OCI-LY1 (cell line): ENCODE measurements around the gene TMEM229A.

Source experiments
- H2AFZ ChIP-seq: fragments of 200-600 bp; sonication (generic), shearing (Covaris generic); 2 replicates; pipeline ENCODE4 v1.6.0; 2014; ENCODE audit warnings: antibody characterized with exemption, mild to moderate bottlenecking, low read length
- H3F3A ChIP-seq: fragments of 200-600 bp; sonication (generic), shearing (Covaris generic); 2 replicates; pipeline ENCODE4 v1.6.0; 2014; ENCODE audit warnings: mild to moderate bottlenecking, antibody characterized with exemption, low read length, moderate library complexity; ENCODE audit not compliant: insufficient read depth
- H3K27ac ChIP-seq: fragments of 200-600 bp; sonication (generic); 2 replicates; pipeline ENCODE4 v1.5.1; 2014; ENCODE audit warnings: low read length, mixed run types, mild to moderate bottlenecking, low read depth; ENCODE audit not compliant: poor library complexity, severe bottlenecking
- H3K27me3 ChIP-seq: fragments of 200-600 bp; sonication (generic); 2 replicates; pipeline ENCODE4 v1.6.0; 2014; ENCODE audit warnings: antibody characterized with exemption, mild to moderate bottlenecking, low read length, moderate library complexity; ENCODE audit not compliant: insufficient read depth
- H3K36me3 ChIP-seq: fragments of 200-600 bp; sonication (generic); 2 replicates; pipeline ENCODE4 v1.6.1; 2014; ENCODE audit warnings: mild to moderate bottlenecking, antibody characterized with exemption, low read length, moderate library complexity, mixed read lengths; ENCODE audit not compliant: insufficient read depth
- H3K4me1 ChIP-seq: fragments of 200-600 bp; sonication (generic); 2 replicates; pipeline ENCODE4 v1.5.1; 2014; ENCODE audit warnings: mild to moderate bottlenecking, low read length, moderate library complexity; ENCODE audit not compliant: insufficient read depth, severe bottlenecking
- H3K4me2 ChIP-seq: fragments of 200-600 bp; sonication (generic), shearing (Covaris generic); 2 replicates; pipeline ENCODE4 v1.6.1; 2014; ENCODE audit warnings: low read length
- H3K4me3 ChIP-seq: fragments of 200-600 bp; sonication (generic); 2 replicates; pipeline ENCODE4 v1.5.1; 2014; ENCODE audit warnings: low read length, low read depth, mild to moderate bottlenecking, mixed read lengths; ENCODE audit not compliant: poor library complexity, severe bottlenecking
- H3K79me2 ChIP-seq: fragments of 200-600 bp; shearing (Covaris generic); 2 replicates; pipeline ENCODE4 v1.6.1; 2016; ENCODE audit warnings: mixed run types, low read length, mixed read lengths; ENCODE audit not compliant: insufficient read depth
- H3K9ac ChIP-seq: fragments of 200-600 bp; sonication (generic), shearing (Covaris generic); 2 replicates; pipeline ENCODE4 v1.6.1; 2014; ENCODE audit warnings: mild to moderate bottlenecking, low read length, mixed read lengths
- H3K9me2 ChIP-seq: fragments of 200-600 bp; sonication (generic), shearing (Covaris generic); 2 replicates; pipeline ENCODE4 v1.6.1; 2014; ENCODE audit warnings: low read depth, mild to moderate bottlenecking, low read length, mixed read lengths
- H3K9me3 ChIP-seq: fragments of 200-600 bp; shearing (Covaris generic); 2 replicates; pipeline ENCODE4 v1.6.1; 2014; ENCODE audit warnings: low read length, mixed read lengths
- H4K20me1 ChIP-seq: fragments of 200-600 bp; sonication (generic), shearing (Covaris generic); 2 replicates; pipeline ENCODE4 v1.6.0; 2016; ENCODE audit warnings: mild to moderate bottlenecking, low read length; ENCODE audit not compliant: insufficient read depth
- EZH2 ChIP-seq: fragments of 200-600 bp; sonication (generic), shearing (Covaris generic); IDR thresholded peaks from 2 replicates; pipeline ENCODE4 v1.8.0; 2017; ENCODE audit warnings: borderline replicate concordance, mixed run types, mild to moderate bottlenecking, antibody characterized with exemption, low read length, moderate library complexity, mixed read lengths
- TF ChIP-seq, protein P1 (sequence below): fragments of 200-600 bp; sonication (generic), shearing (Covaris generic); IDR thresholded peaks from 2 replicates; pipeline ENCODE4 v1.5.1; 2017; ENCODE audit warnings: mild to moderate bottlenecking, antibody characterized with exemption, low read length, moderate library complexity, mixed read lengths

The TMEM229A gene

DNA sequence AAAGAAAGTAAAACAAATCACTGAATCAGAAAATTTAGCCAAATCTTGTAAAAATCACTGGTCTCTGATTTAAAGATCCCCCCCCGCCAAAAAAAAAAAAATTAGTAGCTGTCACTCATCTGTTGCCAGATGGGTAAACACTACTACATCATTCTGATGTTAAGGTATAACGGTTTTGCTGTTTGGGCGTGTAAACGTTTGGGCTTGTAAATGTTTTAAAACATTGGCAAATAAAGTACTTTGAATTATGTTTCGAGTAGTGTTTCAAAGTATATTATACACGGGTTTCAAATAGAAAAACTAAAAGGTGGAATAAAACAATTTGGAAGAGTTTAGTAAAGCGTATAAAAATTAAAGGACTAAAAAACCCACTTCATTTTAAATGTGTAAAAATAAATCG is 1.5 kb downstream of the TMEM229A start:
- Histone ChIP-seq H2AFZ (no peak overlapping the region), H3K36me3 (no peaks in the 10 kb centered on the region), H4K20me1 (no peaks in the 10 kb centered on the region), H3K4me3 (no peak overlapping the region), H3K9ac (no peak overlapping the region), H3K27me3 (no peaks in the 10 kb centered on the region), H3K4me1 (no peaks in the 10 kb centered on the region), H3K9me3 (no peaks in the 10 kb centered on the region), H3K79me2 (no peaks in the 10 kb centered on the region), H3K9me2 (0 out of 2 replicates have a peak, but pooled peaks cover 2% of the 10 kb centered on the region), H3F3A (no peaks in the 10 kb centered on the region), H3K27ac (no peak overlapping the region), H3K4me2 (no peak overlapping the region)
- TF ChIP-seq, protein P1, sequence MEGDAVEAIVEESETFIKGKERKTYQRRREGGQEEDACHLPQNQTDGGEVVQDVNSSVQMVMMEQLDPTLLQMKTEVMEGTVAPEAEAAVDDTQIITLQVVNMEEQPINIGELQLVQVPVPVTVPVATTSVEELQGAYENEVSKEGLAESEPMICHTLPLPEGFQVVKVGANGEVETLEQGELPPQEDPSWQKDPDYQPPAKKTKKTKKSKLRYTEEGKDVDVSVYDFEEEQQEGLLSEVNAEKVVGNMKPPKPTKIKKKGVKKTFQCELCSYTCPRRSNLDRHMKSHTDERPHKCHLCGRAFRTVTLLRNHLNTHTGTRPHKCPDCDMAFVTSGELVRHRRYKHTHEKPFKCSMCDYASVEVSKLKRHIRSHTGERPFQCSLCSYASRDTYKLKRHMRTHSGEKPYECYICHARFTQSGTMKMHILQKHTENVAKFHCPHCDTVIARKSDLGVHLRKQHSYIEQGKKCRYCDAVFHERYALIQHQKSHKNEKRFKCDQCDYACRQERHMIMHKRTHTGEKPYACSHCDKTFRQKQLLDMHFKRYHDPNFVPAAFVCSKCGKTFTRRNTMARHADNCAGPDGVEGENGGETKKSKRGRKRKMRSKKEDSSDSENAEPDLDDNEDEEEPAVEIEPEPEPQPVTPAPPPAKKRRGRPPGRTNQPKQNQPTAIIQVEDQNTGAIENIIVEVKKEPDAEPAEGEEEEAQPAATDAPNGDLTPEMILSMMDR: no peak
- TF ChIP-seq EZH2: no peak

DNA sequence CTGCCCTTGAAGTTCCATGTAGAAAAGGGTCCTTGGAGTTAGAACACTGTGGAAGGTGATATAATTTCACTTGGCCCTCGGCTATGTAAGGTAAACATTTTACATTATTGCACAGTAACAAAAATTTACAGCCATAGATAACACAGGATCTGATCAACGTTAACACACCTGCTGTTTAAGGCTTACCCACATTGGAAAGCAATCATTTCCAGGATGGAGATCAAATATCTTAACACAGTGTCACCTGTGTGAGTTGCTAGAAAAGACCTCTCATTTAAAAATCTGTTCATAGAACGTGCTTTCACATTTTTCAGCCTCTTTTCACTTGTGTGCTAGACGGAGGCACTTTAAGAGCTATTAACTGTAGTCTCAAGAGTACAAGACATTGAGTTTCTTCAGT is 1.9 kb downstream of the TMEM229A start:
- Histone ChIP-seq H3K4me2 (no peak overlapping the region), H3K9me3 (no peaks in the 10 kb centered on the region), H3K27me3 (no peaks in the 10 kb centered on the region), H3F3A (no peaks in the 10 kb centered on the region), H3K36me3 (no peaks in the 10 kb centered on the region), H3K4me3 (no peak overlapping the region), H3K27ac (no peak overlapping the region), H4K20me1 (no peaks in the 10 kb centered on the region), H3K9me2 (0 out of 2 replicates have a peak, but pooled peaks cover 2% of the 10 kb centered on the region), H3K4me1 (no peaks in the 10 kb centered on the region), H3K79me2 (no peaks in the 10 kb centered on the region), H2AFZ (no peak overlapping the region), H3K9ac (no peak overlapping the region)
- TF ChIP-seq, protein P1: no peak
- TF ChIP-seq EZH2: no peak

DNA sequence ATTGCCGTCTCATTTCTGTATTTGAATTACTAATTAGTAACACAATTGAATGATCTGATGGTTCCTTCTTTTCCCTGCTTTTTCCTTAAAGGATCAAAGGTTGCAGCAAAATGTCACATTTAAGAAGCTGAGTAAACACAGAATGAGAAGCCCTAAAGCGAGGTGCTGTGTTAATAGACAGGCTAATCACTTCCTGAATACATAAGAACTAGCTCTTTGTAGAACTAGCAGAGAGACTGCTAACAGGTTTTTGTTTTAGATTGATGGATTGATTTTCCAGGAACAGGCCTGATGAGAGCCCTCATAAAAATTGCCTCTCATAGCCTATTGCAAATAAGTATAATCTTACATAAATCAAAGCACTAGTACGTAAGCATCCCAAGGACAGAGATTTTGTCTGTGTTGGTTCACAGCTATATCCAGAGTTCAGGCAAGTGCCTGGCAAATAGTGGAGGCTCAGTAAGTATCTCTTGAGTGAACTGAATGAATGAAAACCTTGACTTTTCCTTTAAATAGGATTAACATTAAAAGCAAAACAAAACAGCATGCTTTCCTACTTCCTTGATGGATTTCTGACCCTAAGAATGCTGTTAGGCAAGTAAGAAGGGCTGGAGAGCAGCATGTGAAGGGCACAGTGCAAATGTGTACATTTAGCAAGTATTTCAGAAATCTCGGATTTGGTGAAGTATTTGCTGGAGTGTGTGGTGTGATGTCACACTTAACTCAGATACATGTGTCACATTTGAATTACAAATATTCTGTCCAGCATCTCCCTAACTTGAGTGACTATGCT is 3.3 kb downstream of the TMEM229A start:
- no peak for TF ChIP-seq EZH2
- TF ChIP-seq, protein P1: no peak
- Histone ChIP-seq H3K9me3 (no peaks in the 10 kb centered on the region), H2AFZ (no peak overlapping the region), H3K27me3 (no peaks in the 10 kb centered on the region), H3K4me1 (no peaks in the 10 kb centered on the region), H3K79me2 (no peaks in the 10 kb centered on the region), H3K27ac (no peak overlapping the region), H3K36me3 (no peaks in the 10 kb centered on the region), H3F3A (no peaks in the 10 kb centered on the region), H4K20me1 (no peaks in the 10 kb centered on the region), H3K9me2 (0 out of 2 replicates have a peak, but pooled peaks cover 2% of the 10 kb centered on the region), H3K4me2 (no peak overlapping the region), H3K9ac (no peak overlapping the region), H3K4me3 (no peak overlapping the region)
